ENCODE results near the gene TLE3.

Gene TLE3

DNA sequence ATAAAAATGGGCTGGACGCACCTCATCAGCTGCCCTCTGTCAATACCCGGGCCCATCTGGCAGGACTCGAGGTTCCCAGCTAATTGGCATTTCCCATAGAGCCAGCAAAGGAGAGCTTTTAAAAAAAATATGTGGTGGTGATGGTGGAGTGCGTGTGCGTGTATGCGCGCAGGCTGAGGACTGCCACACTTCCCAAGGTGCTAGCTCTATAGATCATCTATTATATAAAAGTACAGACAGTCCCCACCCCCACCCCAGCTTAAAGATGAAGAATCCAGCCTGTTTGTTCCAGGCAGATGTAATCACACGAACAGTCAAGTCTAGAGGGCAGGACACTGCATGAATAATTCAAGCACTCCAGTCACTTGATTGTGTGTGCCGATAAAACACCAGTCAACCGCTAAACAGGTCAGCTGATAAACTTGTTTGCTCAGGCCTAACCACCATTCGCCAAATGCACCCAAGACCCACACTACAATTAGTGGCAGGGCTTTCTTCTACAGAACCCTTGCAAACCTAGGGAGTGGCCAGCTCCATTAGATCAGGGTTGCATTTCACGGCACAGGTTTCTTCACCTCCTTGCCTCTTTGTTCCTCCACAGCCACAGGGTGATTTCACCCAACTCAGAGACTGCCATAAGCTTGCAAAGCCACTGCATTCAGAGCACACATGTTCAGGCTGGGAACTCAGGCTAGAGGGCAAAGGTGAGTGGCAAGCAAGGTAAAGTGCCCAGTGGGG lies 5.8 kb downstream of the TLE3 start:
- no peak for DNase-seq (ENCODE audit: low spot score)
- TF ChIP-seq CTCF (IDR thresholded peaks at IDR 0.05; ENCODE audit: extremely low read depth, insufficient read depth, missing control alignments): no peak
- in situ Hi-C loops (cut with MboI; ENCODE audit: low pct_unique_long_range_greater_than_20kb, low sequenced_read_pairs, unreplicated experiment): loop anchor here (25.0 kb wide), 1 partner anchor 355 kb away; no protein-coding TSS in a partner anchor

DNA sequence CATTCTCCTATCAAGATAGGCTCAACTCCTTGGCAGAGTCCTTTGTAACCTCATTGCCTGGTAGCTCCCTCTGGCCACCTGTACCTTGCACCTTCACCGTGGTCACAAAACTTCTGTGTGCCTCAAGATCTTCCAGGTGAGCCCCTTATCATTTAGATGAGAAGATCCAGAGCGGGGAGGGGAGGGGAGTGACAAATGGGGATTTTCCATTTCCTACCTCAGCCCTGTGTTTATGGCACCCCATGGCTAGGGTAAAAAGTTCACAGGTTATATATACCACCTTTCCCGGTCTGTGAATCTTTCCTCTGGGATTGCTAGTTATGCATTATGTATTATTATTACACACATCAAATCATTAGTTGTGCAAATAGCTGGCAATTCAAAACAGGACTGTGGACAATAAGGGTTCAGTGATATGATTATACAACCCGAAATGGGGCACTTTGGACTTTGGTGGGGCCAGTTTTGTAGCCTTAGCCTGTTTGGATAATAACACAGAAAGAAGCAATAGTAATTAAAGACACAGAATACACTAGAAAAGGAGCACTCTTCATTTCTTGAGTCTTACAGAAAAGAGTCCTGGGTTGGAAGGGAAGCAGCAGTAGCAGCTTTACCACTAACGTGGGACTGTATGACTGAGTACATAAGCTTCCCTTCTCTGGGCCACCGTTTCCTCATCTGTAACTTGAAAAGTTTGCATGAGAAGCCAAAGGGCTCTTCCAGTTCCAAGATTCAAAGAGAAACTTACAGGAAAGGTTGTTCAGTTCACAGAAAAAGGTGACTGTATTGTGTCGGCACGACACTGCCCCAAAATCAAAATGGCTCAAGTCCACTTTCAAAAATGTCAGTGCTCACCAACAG lies 7.1 kb downstream of the TLE3 start:
- in situ Hi-C loops (cut with MboI; ENCODE audit: low pct_unique_long_range_greater_than_20kb, low sequenced_read_pairs, unreplicated experiment): loop anchor here (25.0 kb wide), 1 partner anchor 353 kb away; no protein-coding TSS in a partner anchor
- DNase-seq (ENCODE audit: low spot score): no peak
- no peak for TF ChIP-seq CTCF (IDR thresholded peaks at IDR 0.05; ENCODE audit: extremely low read depth, insufficient read depth, missing control alignments)

- DNase-seq (ENCODE audit: low spot score): no peak
- in situ Hi-C loops (cut with MboI; ENCODE audit: low pct_unique_long_range_greater_than_20kb, low sequenced_read_pairs, unreplicated experiment): loop anchor here (25.0 kb wide), 1 partner anchor 352 kb away; no protein-coding TSS in a partner anchor
- no peak for TF ChIP-seq CTCF (IDR thresholded peaks at IDR 0.05; ENCODE audit: extremely low read depth, insufficient read depth, missing control alignments)
Observed at GRCh38 chr15:70089692-70089971, 8.1 kb downstream of the TLE3 start.

DNA sequence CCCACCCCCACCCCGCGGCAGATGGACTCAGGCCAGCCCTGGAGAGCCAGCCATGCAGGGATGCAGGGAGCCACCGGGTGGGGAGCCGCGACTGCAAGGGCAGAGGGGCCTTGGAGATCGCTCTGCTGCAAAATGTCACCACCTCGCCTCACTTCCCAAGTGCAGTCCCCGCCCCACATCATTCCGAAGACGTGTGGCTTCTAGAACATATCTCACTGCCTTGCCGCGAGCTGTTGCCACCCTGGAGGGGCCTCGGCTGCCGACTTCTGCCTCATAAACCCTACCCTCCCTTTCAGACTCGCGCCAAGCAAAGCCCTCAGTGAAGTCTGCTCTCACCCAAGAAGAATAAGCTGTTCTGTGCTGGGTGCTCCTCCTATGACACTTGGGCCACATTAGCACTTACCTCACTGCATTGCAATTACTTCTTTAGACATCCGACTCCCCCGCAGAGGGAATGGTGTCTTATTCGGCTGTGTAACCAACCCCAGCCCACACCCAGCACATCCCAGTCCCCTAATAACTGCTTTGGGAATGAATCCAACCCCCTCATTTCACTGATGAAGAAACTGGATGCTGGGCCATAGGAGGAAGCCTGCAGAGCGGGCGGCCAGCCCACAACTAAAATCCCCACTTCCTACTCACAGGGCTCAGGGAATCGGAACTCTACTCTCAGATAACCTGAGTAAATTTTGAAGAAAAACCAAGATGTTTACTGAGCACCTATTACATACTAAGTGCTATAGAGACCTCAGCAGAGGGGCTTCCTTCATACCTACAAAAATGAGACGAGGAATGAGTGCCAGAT lies 8.6 kb downstream of the TLE3 start:
- no peak for TF ChIP-seq CTCF (IDR thresholded peaks at IDR 0.05; ENCODE audit: extremely low read depth, insufficient read depth, missing control alignments)
- DNase-seq (ENCODE audit: low spot score): no peak
- in situ Hi-C loops (cut with MboI; ENCODE audit: low pct_unique_long_range_greater_than_20kb, low sequenced_read_pairs, unreplicated experiment): loop anchor here (25.0 kb wide), 1 partner anchor 352 kb away; no protein-coding TSS in a partner anchor

GRCh38 chr15:70088455-70088854 lies 9.3 kb downstream of the TLE3 start:
- TF ChIP-seq CTCF (IDR thresholded peaks at IDR 0.05; ENCODE audit: extremely low read depth, insufficient read depth, missing control alignments): no peak
- in situ Hi-C loops (cut with MboI; ENCODE audit: low pct_unique_long_range_greater_than_20kb, low sequenced_read_pairs, unreplicated experiment): loop anchor here (25.0 kb wide), 1 partner anchor 351 kb away; no protein-coding TSS in a partner anchor
- no peak for DNase-seq (ENCODE audit: low spot score)
